Amniotic stem cell (primary cell): ENCODE data around the gene PRTN3.
"Not testable (repeated sequence)": the region's sequence is repeated elsewhere in the genome, so short reads cannot be mapped to it uniquely, and the experiment has no call there.

Source experiments
- DNase-seq: peaks from one replicate; lab custom pipeline; 2025; lab: John Stamatoyannopoulos, UW

The PRTN3 gene

DNA sequence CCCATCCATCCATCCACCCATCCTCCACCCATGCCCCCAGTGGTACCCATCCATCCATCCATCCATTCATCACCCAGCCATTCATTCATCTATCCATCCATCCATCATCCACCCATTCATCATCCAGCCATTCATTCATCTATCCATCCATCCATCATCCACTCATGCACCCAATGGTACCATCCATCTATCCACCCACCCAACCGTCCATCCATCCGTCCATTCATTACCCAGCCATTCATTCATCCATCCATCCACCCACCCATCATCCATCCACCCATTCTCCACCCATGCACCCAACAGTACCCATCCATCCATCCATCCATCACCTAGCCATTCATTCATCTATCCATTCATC lies 24.3 kb upstream of the PRTN3 start:
- DNase-seq = no peak

DNA sequence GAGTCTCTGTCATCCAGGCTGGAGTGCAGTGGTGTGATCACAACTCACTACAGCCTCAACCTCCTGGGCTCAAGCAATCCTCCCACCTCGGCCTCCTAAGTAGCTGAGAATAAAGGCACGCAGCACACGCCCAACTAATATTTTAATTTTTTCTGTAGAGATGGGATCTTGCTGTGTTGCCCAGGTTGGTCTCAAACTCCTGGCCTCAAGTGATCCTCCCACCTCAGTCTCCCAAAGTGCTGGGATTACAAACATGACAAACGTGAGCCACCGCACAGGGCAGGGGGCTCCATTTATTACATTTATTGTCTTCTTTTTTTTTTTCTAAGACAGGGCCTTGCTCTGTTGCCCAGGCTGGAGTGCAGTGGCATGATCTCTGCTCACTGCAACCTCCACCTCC lies 20.6 kb upstream of the PRTN3 start:
- DNase-seq = not testable (repeated sequence)

DNA sequence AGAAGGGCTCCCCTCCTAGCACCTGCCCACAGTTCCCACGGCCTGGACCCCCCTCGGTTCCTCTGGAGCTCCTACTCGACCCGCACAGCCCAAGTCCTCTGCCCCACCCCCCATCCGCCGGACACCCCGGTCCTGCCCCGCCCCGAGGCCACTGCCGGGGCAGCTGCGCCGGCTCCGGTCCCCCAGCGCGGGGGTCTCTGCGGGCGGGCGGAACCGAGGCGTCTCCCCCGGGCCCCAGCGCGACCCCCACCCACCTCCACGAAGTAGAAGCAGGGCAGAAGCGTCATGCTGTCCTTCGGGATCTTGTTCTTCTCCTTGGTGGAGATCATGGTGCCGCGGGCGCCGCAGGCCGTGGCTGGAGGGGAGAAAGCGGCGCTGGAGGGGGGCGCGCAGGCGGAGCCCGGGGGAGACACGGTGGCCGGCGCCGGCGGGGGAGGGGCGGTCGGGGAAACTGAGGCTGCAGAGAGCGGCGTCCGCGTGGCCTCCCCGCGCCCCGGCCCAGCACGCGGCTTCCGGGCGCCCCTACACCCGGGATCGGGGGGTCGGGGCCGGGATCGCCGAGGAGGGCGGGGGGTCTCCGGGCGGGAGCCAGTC lies 19.5 kb upstream of the PRTN3 start:
- no peak for DNase-seq

GRCh38 chr19:821825-822503 lies 18.8 kb upstream of the PRTN3 start, which contains the start of gene PLPPR3:
Gene PLPPR3 (minus strand): TSS chr19:821955. CDS start chr19:821559, 396 bp downstream.
- DNase-seq = no peak

DNA sequence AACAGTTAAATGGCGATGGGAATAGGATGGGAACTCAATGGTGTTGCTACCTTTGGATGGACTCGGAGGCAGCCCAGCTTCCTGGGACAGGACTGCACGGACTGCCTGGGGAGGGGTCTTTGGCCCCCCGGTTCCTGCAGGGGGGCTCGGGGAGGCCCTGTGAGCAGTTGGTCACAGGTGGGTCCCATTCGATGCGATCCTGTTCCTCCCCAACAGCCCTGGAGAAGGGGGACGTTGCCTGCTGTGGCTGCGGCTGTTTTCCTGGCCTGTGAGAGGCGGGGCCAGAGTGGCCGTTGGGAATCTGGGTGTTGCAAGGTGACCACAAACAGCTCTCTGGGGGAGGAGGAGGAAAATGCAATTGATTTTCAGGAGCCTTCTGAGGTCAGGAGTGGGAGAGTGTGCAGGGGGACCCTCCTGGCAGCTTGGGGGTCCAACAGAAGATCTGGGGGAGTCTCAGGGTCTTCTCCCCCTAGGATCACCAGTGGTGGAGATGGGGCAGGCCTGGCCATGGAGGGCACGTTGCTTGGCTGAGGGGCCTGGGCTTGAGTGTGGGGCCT lies 17.2 kb upstream of the PRTN3 start:
- DNase-seq = no peak

GRCh38 chr19:824885-825284 lies 15.9 kb upstream of the PRTN3 start:
- no peak for DNase-seq

GRCh38 chr19:825897-826644 lies 14.7 kb upstream of the PRTN3 start:
- no peak for DNase-seq

- DNase-seq = no peak
Observed at GRCh38 chr19:827314-827709, 13.5 kb upstream of the PRTN3 start.

- DNase-seq = no peak
Observed at GRCh38 chr19:827710-828321, 13.0 kb upstream of the PRTN3 start, which contains the start of gene AZU1. Gene AZU1 (plus strand): TSS chr19:827837. CDS start chr19:827847, 10 bp downstream.

- DNase-seq = no peak
Observed at GRCh38 chr19:829129-829758, 11.6 kb upstream of the PRTN3 start.

DNA sequence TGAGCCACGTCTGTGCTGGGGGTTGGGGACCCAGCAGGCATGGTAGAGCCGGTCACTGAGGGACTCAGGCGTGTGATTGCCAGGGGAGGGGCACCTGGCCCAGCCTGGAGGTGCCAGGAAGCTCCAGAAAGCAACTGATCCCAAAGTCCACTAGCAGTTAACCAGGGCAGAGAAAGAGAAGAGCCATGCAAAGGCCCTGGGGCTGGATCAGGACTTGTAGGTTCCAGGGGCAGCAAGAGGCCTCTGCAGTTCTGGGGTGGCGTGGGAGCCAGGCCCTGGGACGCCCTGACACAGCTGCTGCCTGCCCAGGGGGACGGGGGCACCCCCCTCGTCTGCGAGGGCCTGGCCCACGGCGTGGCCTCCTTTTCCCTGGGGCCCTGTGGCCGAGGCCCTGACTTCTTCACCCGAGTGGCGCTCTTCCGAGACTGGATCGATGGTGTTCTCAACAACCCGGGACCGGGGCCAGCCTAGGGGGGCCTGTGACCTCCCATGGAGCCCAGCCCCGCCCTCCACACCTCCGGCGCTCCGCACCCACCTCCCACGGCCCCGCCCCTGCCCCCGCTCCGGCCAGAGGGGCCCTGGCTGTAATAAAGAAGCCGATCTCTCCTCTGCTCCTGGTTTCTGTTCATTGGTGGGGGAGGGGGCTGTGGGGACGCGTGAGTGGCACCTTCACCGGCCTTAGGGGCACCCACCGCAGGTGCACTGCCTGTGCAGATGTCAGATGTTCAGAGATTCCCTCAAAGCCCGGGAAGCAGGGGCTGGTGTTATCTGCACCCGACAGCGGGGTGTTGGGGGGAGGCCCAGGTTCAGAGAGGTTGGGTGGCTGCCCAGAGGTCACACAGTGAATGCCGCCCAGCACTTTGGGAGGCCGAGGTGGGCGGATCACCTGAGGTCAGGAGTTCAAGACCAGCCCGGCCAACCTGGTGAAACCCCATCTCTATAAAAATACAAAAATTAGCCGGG lies 9.1 kb upstream of the PRTN3 start:
- no peak for DNase-seq

GRCh38 chr19:834216-834615 lies 6.6 kb upstream of the PRTN3 start:
- DNase-seq = no peak

GRCh38 chr19:835210-835810 lies 5.5 kb upstream of the PRTN3 start:
- DNase-seq = no peak

DNA sequence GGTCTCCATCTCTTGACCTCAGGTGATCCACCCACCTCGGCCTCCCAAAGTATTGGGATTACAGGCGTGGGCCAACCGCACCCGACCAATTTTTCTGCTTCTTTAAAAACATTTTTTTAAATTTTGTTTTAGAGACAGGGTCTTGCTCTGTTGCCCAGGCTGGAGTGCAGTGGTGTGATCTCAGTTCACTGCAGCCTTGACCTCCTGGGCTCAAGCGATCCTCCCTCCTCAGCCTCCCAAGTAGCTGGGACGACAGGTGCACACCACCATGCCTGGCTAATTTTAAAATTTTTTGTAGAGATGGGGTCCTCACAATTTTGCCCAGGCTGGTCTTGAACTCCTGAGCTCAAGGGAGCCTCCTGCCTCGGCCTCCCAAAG lies 2.0 kb downstream of the PRTN3 start:
- DNase-seq = not testable (repeated sequence)

DNA sequence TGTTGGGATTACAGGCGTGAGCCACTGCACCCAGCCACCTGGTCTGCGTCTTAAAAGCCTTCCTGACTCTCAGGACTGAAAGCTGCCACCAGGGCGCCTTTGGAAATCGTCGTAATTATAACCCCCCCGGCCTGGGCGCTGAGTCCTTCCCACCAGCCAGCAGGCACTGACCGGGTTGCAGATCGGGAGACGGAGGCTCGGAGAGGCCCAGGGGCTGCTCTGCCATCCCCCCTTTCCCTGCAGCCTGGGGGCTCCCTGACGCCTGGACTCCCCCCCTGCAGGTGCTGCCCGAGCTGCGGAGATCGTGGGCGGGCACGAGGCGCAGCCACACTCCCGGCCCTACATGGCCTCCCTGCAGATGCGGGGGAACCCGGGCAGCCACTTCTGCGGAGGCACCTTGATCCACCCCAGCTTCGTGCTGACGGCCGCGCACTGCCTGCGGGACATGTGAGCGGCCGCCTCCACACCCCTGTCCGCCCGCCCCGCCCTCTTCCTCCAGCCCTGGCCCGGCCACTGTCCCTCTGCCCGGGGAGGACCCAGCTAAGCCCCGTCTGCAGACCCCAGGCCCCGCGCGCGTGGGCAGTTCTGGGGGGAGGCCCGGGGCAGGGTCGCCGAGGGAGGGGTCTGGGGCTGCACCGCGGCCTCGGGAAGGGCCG lies 2.5 kb downstream of the PRTN3 start:
- DNase-seq = no peak

GRCh38 chr19:843836-844545 lies 3.2 kb downstream of the PRTN3 start:
- DNase-seq = no peak

DNA sequence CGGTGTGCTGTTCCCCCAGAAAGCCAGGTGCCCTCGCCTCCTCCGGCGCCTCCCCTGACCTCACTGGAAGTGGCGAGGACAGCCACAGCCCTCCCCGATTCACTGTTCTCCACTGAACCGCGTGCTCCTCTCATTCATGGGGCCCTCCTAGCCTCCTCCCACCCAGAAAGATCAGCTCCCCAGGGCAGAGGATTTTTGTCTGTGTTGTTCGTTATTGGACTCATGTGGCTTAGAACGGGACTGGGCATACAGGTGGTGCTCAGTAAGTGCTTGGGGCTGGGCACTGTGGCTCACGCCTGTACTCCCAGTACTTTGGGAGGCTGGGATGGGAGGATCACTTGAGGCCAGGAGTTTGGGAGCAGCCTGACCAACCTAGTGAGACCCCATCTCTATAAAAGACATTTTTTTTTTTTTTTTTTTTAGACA lies 3.8 kb downstream of the PRTN3 start:
- no peak for DNase-seq

DNA sequence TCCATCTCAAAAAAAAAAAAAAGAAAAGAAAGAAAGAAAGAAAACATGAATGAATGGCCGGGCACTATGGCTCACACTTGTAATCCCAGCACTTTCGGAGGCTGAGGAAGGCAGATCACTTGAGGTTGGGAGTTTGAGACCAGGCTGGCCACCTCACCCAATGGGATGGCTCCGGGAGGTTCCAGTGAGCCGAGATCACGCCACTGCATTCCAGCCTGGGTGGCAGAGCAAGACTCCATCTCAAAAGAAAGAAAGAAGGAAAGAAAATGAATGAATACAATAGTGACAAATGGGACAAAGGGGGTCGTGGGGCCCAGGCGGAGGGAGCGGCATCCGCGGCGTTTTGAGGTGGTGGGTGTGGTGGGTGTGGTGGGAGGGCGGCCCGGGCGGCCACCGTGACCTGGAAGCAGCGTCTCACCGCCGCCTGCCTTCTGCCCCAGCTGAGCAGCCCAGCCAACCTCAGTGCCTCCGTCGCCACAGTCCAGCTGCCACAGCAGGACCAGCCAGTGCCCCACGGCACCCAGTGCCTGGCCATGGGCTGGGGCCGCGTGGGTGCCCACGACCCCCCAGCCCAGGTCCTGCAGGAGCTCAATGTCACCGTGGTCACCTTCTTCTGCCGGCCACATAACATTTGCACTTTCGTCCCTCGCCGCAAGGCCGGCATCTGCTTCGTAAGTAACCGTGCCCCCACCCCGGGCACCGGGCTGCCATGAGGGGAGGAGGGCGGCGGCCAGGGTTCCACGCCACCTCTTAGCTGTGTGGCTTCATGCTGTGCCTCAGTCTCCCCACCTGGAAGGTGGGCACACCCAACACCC lies 5.1 kb downstream of the PRTN3 start:
- DNase-seq = no peak
